ENCODE data around the gene NELFA. TPM values are rescaled to one million over a fixed set of nuclear protein-coding genes. Genes with fewer than 3 reads are reported as not detected.
A peak's percentile ranks its signal among the peaks of the same experiment; 100 is the strongest.

NELFA gene
- total and polyA plus RNA-seq, 4 donors = 7.1 to 11.8 (median 9.3) TPM

- no peaks in the 10 kb centered on the region for H3K9me3 ChIP-seq (ENCODE audit: control insufficient read depth in 4 of 4, low read length in 3 of 4)
- H3K4me1 ChIP-seq (ENCODE audit: control insufficient read depth in 4 of 4, insufficient read depth in 4 of 4, low read length in 3 of 4) = peaks cover 0 to 3% (median under 1%) of the 10 kb centered on the region in 4 donors
- peaks cover 0 to 12% (median 2%) of the 10 kb centered on the region in 4 donors for H3K27me3 ChIP-seq (ENCODE audit: control insufficient read depth in 4 of 4, insufficient read depth in 4 of 4, low read length in 3 of 4)
- no peaks in the 10 kb centered on the region for H3K36me3 ChIP-seq (ENCODE audit: control insufficient read depth in 4 of 4, insufficient read depth in 3 of 4, low read depth in 1 of 4, low read length in 3 of 4)
- H3K27ac ChIP-seq (ENCODE audit: low read depth in 1 of 2, low read length in 2 of 2) = no peak overlapping the region
- H3K9ac ChIP-seq (ENCODE audit: low read depth in 1 of 2, low read length in 2 of 2) = no peak overlapping the region
- no peak for TF ChIP-seq ZBTB33 (IDR thresholded peaks at IDR 0.05)
- no peak for TF ChIP-seq CTCF (IDR thresholded peaks at IDR 0.05; ENCODE audit: low read depth, low read length, missing input control)
- TF ChIP-seq FOXA1 (IDR thresholded peaks at IDR 0.05) = no peak
- TF ChIP-seq REST (IDR thresholded peaks at IDR 0.05) = no peak
- no peak for TF ChIP-seq ATF3 (IDR thresholded peaks at IDR 0.05)
- TF ChIP-seq YY1 (IDR thresholded peaks at IDR 0.05) = no peak
- no peak for TF ChIP-seq FOXA2 (IDR thresholded peaks at IDR 0.05)
- no peak for TF ChIP-seq NR2F2 (IDR thresholded peaks at IDR 0.05)
- no peak for TF ChIP-seq SP1 (IDR thresholded peaks at IDR 0.05)
- TF ChIP-seq TAF1 (conservative IDR thresholded peaks at IDR 0.05) = no peak
- no peak for TF ChIP-seq RXRA (IDR thresholded peaks at IDR 0.05)
- no peak for TF ChIP-seq MAX (IDR thresholded peaks at IDR 0.05)
- no peak for TF ChIP-seq HNF4G (IDR thresholded peaks at IDR 0.05)
- TF ChIP-seq JUND (IDR thresholded peaks at IDR 0.05) = no peak
- no peak for TF ChIP-seq HNF4A (conservative IDR thresholded peaks at IDR 0.05)
- TF ChIP-seq RAD21 (IDR thresholded peaks at IDR 0.05) = no peak
- TF ChIP-seq EGR1 (IDR thresholded peaks at IDR 0.05; ENCODE audit: low read depth in 2 of 2) = no peak
- DNase-seq (ENCODE audit: low spot score) = peak; percentile 16
- WGBS = 42% methylated on average over 57 of the region's 57 CpGs
- H3K4me3 ChIP-seq (ENCODE audit: low read depth in 1 of 3, low read length in 3 of 3) = no peak overlapping the region
Observed at GRCh38 chr4:2047031-2047660, 38.4 kb upstream of the NELFA start.
